ENCODE measurements around the gene ERP44. TPM values are rescaled to one million over a fixed set of nuclear protein-coding genes. Genes with fewer than 3 reads are reported as not detected.
"Not testable (repeated sequence)": the region's sequence is repeated elsewhere in the genome, so short reads cannot be mapped to it uniquely, and the experiment has no call there.

The ERP44 gene
- total RNA-seq, 1 donor from 2014 or later: 27.0 TPM

- H3K9me3 ChIP-seq (ENCODE audit: insufficient read depth, low read depth, low read length); H3K27ac Mint-ChIP-seq (ENCODE audit: unreplicated experiment); H3K9ac ChIP-seq (ENCODE audit: low read length); H3K27me3 ChIP-seq (ENCODE audit: insufficient read depth, low read length); H3K36me3 Mint-ChIP-seq (ENCODE audit: low read depth, unreplicated experiment); DNase-seq (ENCODE audit: low read depth); H3K4me1 ChIP-seq (ENCODE audit: insufficient read depth, low read length); H3K4me1 Mint-ChIP-seq (ENCODE audit: low read depth, unreplicated experiment); H3K36me3 ChIP-seq (ENCODE audit: insufficient read depth, low read length); H3K9me3 Mint-ChIP-seq (ENCODE audit: unreplicated experiment); H3K4me3 Mint-ChIP-seq (ENCODE audit: unreplicated experiment); H4K20me1 ChIP-seq (ENCODE audit: insufficient read depth, low read length); FAIRE-seq; H2AFZ ChIP-seq (ENCODE audit: low read depth, low read length); H3K4me2 ChIP-seq (ENCODE audit: low read length); H3K27me3 Mint-ChIP-seq (ENCODE audit: low read depth, unreplicated experiment); H3K27ac ChIP-seq (ENCODE audit: low read depth, low read length); H3K79me2 ChIP-seq (ENCODE audit: insufficient read depth, low read length); H3K4me3 ChIP-seq (ENCODE audit: insufficient read depth, low read depth, low read length): not testable (repeated sequence)
Measured at GRCh38 chr9:100136799-100137198, 38.0 kb upstream of the ERP44 start.

GRCh38 chr9:100134731-100135130, 35.9 kb upstream of the ERP44 start:
- FAIRE-seq: no peak
- no peak for DNase-seq (ENCODE audit: low read depth)
- no peaks in the 10 kb centered on the region for H3K4me1 ChIP-seq (ENCODE audit: insufficient read depth, low read length)
- Mint-ChIP-seq H3K27ac (ENCODE audit: unreplicated experiment) (no peak overlapping the region), H3K4me3 (ENCODE audit: unreplicated experiment) (no peak overlapping the region), H3K9me3 (ENCODE audit: unreplicated experiment) (no peaks in the 10 kb centered on the region), H3K27me3 (ENCODE audit: low read depth, unreplicated experiment) (no peaks in the 10 kb centered on the region), H3K4me1 (ENCODE audit: low read depth, unreplicated experiment) (peaks cover 3% of the 10 kb centered on the region), H3K36me3 (ENCODE audit: low read depth, unreplicated experiment) (peaks cover 1% of the 10 kb centered on the region)
- no peaks in the 10 kb centered on the region for H3K27me3 ChIP-seq (ENCODE audit: insufficient read depth, low read length)
- H3K9me3 ChIP-seq (ENCODE audit: insufficient read depth, low read depth, low read length): no peaks in the 10 kb centered on the region
- H3K36me3 ChIP-seq (ENCODE audit: insufficient read depth, low read length): no peaks in the 10 kb centered on the region
- H3K79me2 ChIP-seq (ENCODE audit: insufficient read depth, low read length): no peaks in the 10 kb centered on the region
- no peak overlapping the region for H3K4me3 ChIP-seq (ENCODE audit: insufficient read depth, low read depth, low read length)
- no peak overlapping the region for H3K4me2 ChIP-seq (ENCODE audit: low read length)
- no peak overlapping the region for H3K9ac ChIP-seq (ENCODE audit: low read length)
- H4K20me1 ChIP-seq (ENCODE audit: insufficient read depth, low read length): no peaks in the 10 kb centered on the region
- no peak overlapping the region for H2AFZ ChIP-seq (ENCODE audit: low read depth, low read length)
- no peak overlapping the region for H3K27ac ChIP-seq (ENCODE audit: low read depth, low read length)
- TF ChIP-seq EZH2 (IDR thresholded peaks at IDR 0.05; ENCODE audit: insufficient read depth, low read length) (no peak), CTCF (IDR thresholded peaks at IDR 0.05; ENCODE audit: insufficient read depth, low read depth, low read length) (no peak)

DNA sequence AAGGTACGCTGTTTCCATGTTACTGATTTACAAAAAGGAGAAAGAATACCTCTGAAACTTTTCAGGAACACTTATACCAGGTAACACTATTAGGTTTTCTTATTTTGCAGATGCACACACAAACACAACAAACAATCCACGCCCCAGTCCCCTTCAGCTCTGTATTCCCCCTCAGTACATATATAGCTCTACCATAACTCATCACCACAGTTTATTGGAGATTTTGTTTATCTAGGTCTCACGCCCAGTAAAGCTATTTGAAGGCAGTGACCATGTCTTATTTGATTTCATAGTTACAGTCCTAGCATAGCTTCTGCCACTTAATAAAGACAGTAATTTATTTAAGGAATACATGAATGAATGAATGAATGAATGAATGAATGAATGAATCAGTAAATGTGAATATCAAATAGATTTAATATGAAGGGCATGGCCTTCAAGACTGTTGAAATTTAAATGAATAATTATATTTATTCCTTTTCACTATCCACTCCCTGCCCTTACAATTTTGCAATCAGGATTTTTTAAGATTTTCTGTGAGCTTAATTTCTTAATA, 33.2 kb upstream of the ERP44 start:
- no peak for FAIRE-seq
- Mint-ChIP-seq H3K4me1 (ENCODE audit: low read depth, unreplicated experiment) (peaks cover 6% of the 10 kb centered on the region), H3K27me3 (ENCODE audit: low read depth, unreplicated experiment) (no peaks in the 10 kb centered on the region), H3K4me3 (ENCODE audit: unreplicated experiment) (no peak overlapping the region), H3K36me3 (ENCODE audit: low read depth, unreplicated experiment) (no peaks in the 10 kb centered on the region), H3K9me3 (ENCODE audit: unreplicated experiment) (no peaks in the 10 kb centered on the region), H3K27ac (ENCODE audit: unreplicated experiment) (no peak overlapping the region)
- H3K4me3 ChIP-seq (ENCODE audit: insufficient read depth, low read depth, low read length): no peak overlapping the region
- no peaks in the 10 kb centered on the region for H3K4me1 ChIP-seq (ENCODE audit: insufficient read depth, low read length)
- no peak overlapping the region for H3K4me2 ChIP-seq (ENCODE audit: low read length)
- H3K79me2 ChIP-seq (ENCODE audit: insufficient read depth, low read length): no peaks in the 10 kb centered on the region
- no peak for DNase-seq (ENCODE audit: low read depth)
- H3K9ac ChIP-seq (ENCODE audit: low read length): no peak overlapping the region
- H3K27me3 ChIP-seq (ENCODE audit: insufficient read depth, low read length): no peaks in the 10 kb centered on the region
- no peak overlapping the region for H2AFZ ChIP-seq (ENCODE audit: low read depth, low read length)
- TF ChIP-seq EZH2 (IDR thresholded peaks at IDR 0.05; ENCODE audit: insufficient read depth, low read length): no peak
- TF ChIP-seq CTCF (IDR thresholded peaks at IDR 0.05; ENCODE audit: insufficient read depth, low read depth, low read length): no peak
- no peaks in the 10 kb centered on the region for H3K36me3 ChIP-seq (ENCODE audit: insufficient read depth, low read length)
- H4K20me1 ChIP-seq (ENCODE audit: insufficient read depth, low read length): no peaks in the 10 kb centered on the region
- H3K27ac ChIP-seq (ENCODE audit: low read depth, low read length): no peak overlapping the region
- H3K9me3 ChIP-seq (ENCODE audit: insufficient read depth, low read depth, low read length): no peaks in the 10 kb centered on the region

All from astrocyte (in vitro differentiated cells and primary cell).